ENCODE measurements around the gene RNF208. TPM values are rescaled to one million over a fixed set of nuclear protein-coding genes. Genes with fewer than 3 reads are reported as not detected.

Gene RNF208
- total and polyA plus RNA-seq, 2 donors (not counting 1 experiment from before 2014, with no cell fraction given): 1.1 to 1.4 TPM

GRCh38 chr9:137180491-137180890 is 41.5 kb downstream of the RNF208 start:
- no peak for TF ChIP-seq EZH2 (IDR thresholded peaks at IDR 0.05; ENCODE audit: borderline replicate concordance, insufficient read depth, low read depth, low read length, poor library complexity, severe bottlenecking)
- TF ChIP-seq CTCF (IDR thresholded peaks at IDR 0.05): no peak
- no peaks in the 10 kb centered on the region for H3K4me1 Mint-ChIP-seq
- H3K4me3 Mint-ChIP-seq: no peak overlapping the region
- Histone ChIP-seq H3K27me3 (replicated peaks in 1 of 4; ENCODE audit: control extremely low read depth in 1 of 4, control insufficient read depth in 3 of 4, insufficient read depth in 4 of 4, low read length in 3 of 4) (no peaks in the 10 kb centered on the region), H2AFZ (ENCODE audit: insufficient read depth, low read depth, low read length, poor library complexity, severe bottlenecking) (no peak overlapping the region), H3K4me2 (replicated peaks; ENCODE audit: low read depth, low read length, poor library complexity, severe bottlenecking) (no peak overlapping the region), H4K20me1 (ENCODE audit: control insufficient read depth, insufficient read depth, low read length, poor library complexity, severe bottlenecking) (peaks cover 45% of the 10 kb centered on the region), H3K36me3 (replicated peaks in 1 of 2; ENCODE audit: control extremely low read depth in 1 of 2, control insufficient read depth in 1 of 2, extremely low read depth in 1 of 2, insufficient read depth in 2 of 2, low read length in 1 of 2) (peaks cover 0 to 63% of the 10 kb centered on the region in 2 experiments), H3K4me3 (ENCODE audit: control extremely low read depth in 1 of 5, extremely low read depth in 1 of 5, insufficient read depth in 1 of 5, low read depth in 2 of 5, low read length in 4 of 5) (no peak overlapping the region), H3K27ac (ENCODE audit: low read length in 2 of 2) (no peak overlapping the region), H3K4me1 (ENCODE audit: control insufficient read depth in 2 of 2, insufficient read depth in 2 of 2, low read length in 2 of 2) (no peaks in the 10 kb centered on the region), H3K9ac (ENCODE audit: low read length) (no peak overlapping the region), H3K79me2 (ENCODE audit: control insufficient read depth, insufficient read depth, low read length) (peaks cover 13% of the 10 kb centered on the region), H3K9me3 (ENCODE audit: control extremely low read depth in 1 of 3, control insufficient read depth in 2 of 3, insufficient read depth in 1 of 3, low read length in 2 of 3) (no peaks in the 10 kb centered on the region)
- no peaks in the 10 kb centered on the region for H3K9me3 Mint-ChIP-seq (ENCODE audit: insufficient read depth)
- ATAC-seq (ENCODE audit: low read depth) (no peak), DNase-seq (no peak)
- 94% methylated on average over 20 of the region's 20 CpGs for WGBS (ENCODE audit: insufficient coverage)
- CTCF ChIA-PET: interaction anchor here (1.2 kb wide), 1 partner anchor 121 kb away, joined by 3 read pairs; the partner anchor contains the start of gene NRARP
- no peaks in the 10 kb centered on the region for H3K27me3 Mint-ChIP-seq
- intact Hi-C loops (cut with micrococcal nuclease): no loop called here
- H3K27ac Mint-ChIP-seq: no peak overlapping the region
- POLR2A ChIA-PET: no interaction called here

DNA sequence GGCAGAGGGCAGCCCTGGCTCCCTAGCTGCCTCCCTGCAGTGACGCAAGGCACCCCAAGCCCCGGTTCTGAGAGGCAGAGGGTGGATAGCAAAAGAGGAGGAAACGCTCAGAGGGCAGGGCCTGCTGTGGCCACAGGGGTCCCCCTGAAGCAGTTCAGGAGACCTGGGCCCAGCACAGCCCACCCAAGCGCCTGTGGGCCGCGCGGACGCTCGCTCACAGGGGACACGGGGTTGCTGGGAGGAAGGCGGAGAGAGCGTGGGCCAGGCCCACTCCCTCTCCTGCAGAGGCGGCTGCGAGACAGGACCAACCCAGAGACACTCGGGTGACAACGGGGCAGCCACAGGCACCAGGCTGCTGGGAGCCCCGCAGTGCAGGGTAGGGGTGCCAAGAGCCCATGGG is 42.3 kb downstream of the RNF208 start:
- Histone ChIP-seq H3K27me3 (replicated peaks in 1 of 4; ENCODE audit: control extremely low read depth in 1 of 4, control insufficient read depth in 3 of 4, insufficient read depth in 4 of 4, low read length in 3 of 4) (no peaks in the 10 kb centered on the region), H3K36me3 (replicated peaks in 1 of 2; ENCODE audit: control extremely low read depth in 1 of 2, control insufficient read depth in 1 of 2, extremely low read depth in 1 of 2, insufficient read depth in 2 of 2, low read length in 1 of 2) (peaks cover 0 to 57% of the 10 kb centered on the region in 2 experiments), H3K4me1 (ENCODE audit: control insufficient read depth in 2 of 2, insufficient read depth in 2 of 2, low read length in 2 of 2) (peaks cover 5 to 7% of the 10 kb centered on the region in 2 donors), H3K4me3 (ENCODE audit: control extremely low read depth in 1 of 5, extremely low read depth in 1 of 5, insufficient read depth in 1 of 5, low read depth in 2 of 5, low read length in 4 of 5) (no peak overlapping the region), H3K9me3 (ENCODE audit: control extremely low read depth in 1 of 3, control insufficient read depth in 2 of 3, insufficient read depth in 1 of 3, low read length in 2 of 3) (no peaks in the 10 kb centered on the region), H2AFZ (ENCODE audit: insufficient read depth, low read depth, low read length, poor library complexity, severe bottlenecking) (no peak overlapping the region), H3K9ac (ENCODE audit: low read length) (no peak overlapping the region), H3K79me2 (ENCODE audit: control insufficient read depth, insufficient read depth, low read length) (peaks cover 6% of the 10 kb centered on the region), H3K4me2 (replicated peaks; ENCODE audit: low read depth, low read length, poor library complexity, severe bottlenecking) (no peak overlapping the region), H3K27ac (ENCODE audit: low read length in 2 of 2) (no peak overlapping the region), H4K20me1 (ENCODE audit: control insufficient read depth, insufficient read depth, low read length, poor library complexity, severe bottlenecking) (peaks cover 38% of the 10 kb centered on the region)
- no peaks in the 10 kb centered on the region for H3K4me1 Mint-ChIP-seq
- CTCF ChIA-PET: interaction anchor here (1.4 kb wide), 1 partner anchor 9 kb away, joined by 3 read pairs; the partner anchor contains the start of genes ANAPC2 and SSNA1
- DNase-seq (no peak), ATAC-seq (ENCODE audit: low read depth) (no peak)
- H3K4me3 Mint-ChIP-seq: no peak overlapping the region
- WGBS (ENCODE audit: insufficient coverage): 97% methylated on average over 17 of the region's 17 CpGs
- no peak overlapping the region for H3K27ac Mint-ChIP-seq
- no peaks in the 10 kb centered on the region for H3K27me3 Mint-ChIP-seq
- no peaks in the 10 kb centered on the region for H3K9me3 Mint-ChIP-seq (ENCODE audit: insufficient read depth)
- TF ChIP-seq CTCF (IDR thresholded peaks at IDR 0.05): no peak
- TF ChIP-seq EZH2 (IDR thresholded peaks at IDR 0.05; ENCODE audit: borderline replicate concordance, insufficient read depth, low read depth, low read length, poor library complexity, severe bottlenecking): no peak
- POLR2A ChIA-PET: no interaction called here
- intact Hi-C loops (cut with micrococcal nuclease): no loop called here

All from B cell (primary cell).